ENCODE results near the gene ABAT.

- TF ChIP-seq CTCF (IDR thresholded peaks at IDR 0.05 in 4 of 5, conservative IDR thresholded peaks at IDR 0.05 in 1 of 5) (peak in 1 of 5 experiments; percentile 38), POLR2A (IDR thresholded peaks at IDR 0.05) (no peak)
Measured at GRCh38 chr16:8655184-8655717, 19.2 kb upstream of the ABAT start.

All from gastrocnemius medialis (tissue), 4 donors.